Measurements from ENCODE around the gene TMEM169.

- TF ChIP-seq CTCF (IDR thresholded peaks at IDR 0.05; ENCODE audit: low read depth, low read length): no peak
- no peak for TF ChIP-seq POLR2A (IDR thresholded peaks at IDR 0.05; ENCODE audit: extremely low read depth, insufficient read length)
- TF ChIP-seq MAX (IDR thresholded peaks at IDR 0.05; ENCODE audit: low read depth, low read length): no peak
- no peak for TF ChIP-seq MYC (IDR thresholded peaks at IDR 0.05; ENCODE audit: low read depth, low read length)
Observed at GRCh38 chr2:216110620-216111019, 28.9 kb downstream of the TMEM169 start.
